HG03442 (cell line): Measurements from ENCODE around the gene SMIM10.
"Not testable (repeated sequence)": the region's sequence is repeated elsewhere in the genome, so short reads cannot be mapped to it uniquely, and the experiment has no call there.

Experiments
- ATAC-seq: cut with Tn5 transposase; IDR thresholded peaks from one replicate; pipeline ENCODE4 v1.9.1; 2021; ENCODE audit warnings: mild to moderate bottlenecking, moderate library complexity; ENCODE audit not compliant: unreplicated experiment

The SMIM10 gene

GRCh38 chrX:135009838-135010237, 19.0 kb downstream of the SMIM10 start:
- no peak for ATAC-seq

DNA sequence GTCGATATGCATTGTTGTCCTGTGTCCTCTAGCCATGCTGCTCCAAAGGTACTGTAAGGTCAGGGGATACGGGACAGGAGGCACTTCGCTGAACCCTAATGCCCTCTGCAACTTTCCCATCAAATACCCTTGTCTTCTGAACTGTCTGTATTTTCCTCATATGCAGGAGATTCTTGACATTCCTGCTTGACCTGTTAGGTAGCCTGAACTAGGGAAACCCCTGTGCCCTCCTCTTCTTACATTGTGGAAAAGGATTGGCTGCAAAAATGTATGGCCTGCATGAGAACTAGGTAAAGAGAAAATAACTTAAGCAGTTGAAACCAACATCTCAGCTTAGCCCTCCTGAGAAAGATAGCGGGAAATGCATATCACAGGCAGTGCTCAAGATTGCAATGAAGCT, 20.1 kb downstream of the SMIM10 start:
- ATAC-seq: no peak

GRCh38 chrX:135015523-135016245, 24.9 kb downstream of the SMIM10 start:
- ATAC-seq: no peak

- not testable (repeated sequence) for ATAC-seq
Observed at GRCh38 chrX:135019890-135020289, 29.1 kb downstream of the SMIM10 start.

GRCh38 chrX:135023791-135024190, 33.0 kb downstream of the SMIM10 start:
- not testable (repeated sequence) for ATAC-seq

- ATAC-seq: no peak
Observed at GRCh38 chrX:135024526-135024925, 33.7 kb downstream of the SMIM10 start.

GRCh38 chrX:135030207-135030963, 39.6 kb downstream of the SMIM10 start:
- not testable (repeated sequence) for ATAC-seq

DNA sequence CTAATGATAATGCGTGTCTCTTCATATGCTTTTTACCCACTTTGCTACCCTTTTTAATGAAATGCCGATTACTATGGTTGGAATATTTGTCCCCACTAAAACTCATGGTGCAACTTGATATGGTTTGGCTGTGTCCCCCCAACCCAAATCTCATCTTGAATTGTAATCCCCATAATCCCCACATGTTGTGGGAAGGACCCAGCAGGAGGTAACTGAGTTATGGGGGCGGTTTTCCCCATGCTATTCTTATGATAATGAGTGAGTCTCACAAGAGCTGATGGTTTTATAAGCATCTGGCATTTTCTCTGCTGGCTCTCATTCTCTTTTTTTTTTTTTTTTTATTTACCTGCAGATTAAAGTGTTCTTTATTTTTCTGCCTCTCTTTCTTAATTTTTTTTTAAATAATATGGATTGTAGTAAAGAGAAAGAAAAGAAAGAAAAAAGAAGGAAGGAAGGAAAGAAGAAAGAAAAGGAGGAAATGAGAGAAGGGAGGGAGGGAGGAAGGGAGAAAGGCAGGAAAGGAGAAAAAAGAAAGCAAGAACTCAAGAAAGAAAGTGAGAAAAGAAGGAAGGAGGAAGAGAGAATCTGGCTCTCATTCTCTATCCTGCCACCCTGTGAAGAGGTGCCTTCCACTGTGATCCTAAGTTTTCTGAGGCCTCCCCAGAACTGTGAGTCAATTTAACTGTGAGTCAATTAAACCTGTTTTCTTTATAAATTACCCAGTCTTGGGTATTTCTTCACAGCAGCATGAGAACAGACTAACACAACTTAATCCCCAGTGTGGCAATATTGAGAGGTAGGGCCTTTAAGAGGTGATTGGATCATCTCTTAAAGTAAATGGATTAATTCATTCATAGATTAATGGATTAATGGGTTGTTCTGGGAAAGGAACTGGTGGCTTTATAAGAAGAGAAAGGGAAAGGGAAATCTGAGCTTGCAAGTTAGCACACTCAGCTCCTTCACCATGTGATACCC, 50.6 kb downstream of the SMIM10 start:
- ATAC-seq: not testable (repeated sequence)
